Measurements from ENCODE around the gene STK17B. TPM values are rescaled to one million over a fixed set of nuclear protein-coding genes. Genes with fewer than 3 reads are reported as not detected.

Gene STK17B
- total RNA-seq, 3 donors from 2014 or later: 30.3 to 55.7 (median 55.1) TPM

- DNase-seq: no peak
- peaks cover 10% of the 10 kb centered on the region for H3K9me3 ChIP-seq
- TF ChIP-seq CTCF (IDR thresholded peaks at IDR 0.05): no peak
- ATAC-seq: no peak
- H3K4me1 ChIP-seq (ENCODE audit: low read depth): no peaks in the 10 kb centered on the region
- intact Hi-C loops (cut with DNase I, micrococcal nuclease): no loop called here
- no peak overlapping the region for H3K4me3 ChIP-seq
- H3K36me3 ChIP-seq (ENCODE audit: low read depth): no peaks in the 10 kb centered on the region
Measured at GRCh38 chr2:196123679-196124373, 47.6 kb downstream of the STK17B start.

GRCh38 chr2:196119926-196120325 is 51.5 kb downstream of the STK17B start:
- no peaks in the 10 kb centered on the region for H3K4me1 ChIP-seq (ENCODE audit: low read depth)
- intact Hi-C loops (cut with DNase I, micrococcal nuclease): no loop called here
- TF ChIP-seq CTCF (IDR thresholded peaks at IDR 0.05): no peak
- ATAC-seq (no peak), DNase-seq (no peak)
- no peaks in the 10 kb centered on the region for H3K9me3 ChIP-seq
- no peaks in the 10 kb centered on the region for H3K36me3 ChIP-seq (ENCODE audit: low read depth)
- no peak overlapping the region for H3K4me3 ChIP-seq

GRCh38 chr2:196117214-196117705 is 54.1 kb downstream of the STK17B start:
- DNase-seq (no peak), ATAC-seq (no peak)
- Histone ChIP-seq H3K9me3 (no peaks in the 10 kb centered on the region), H3K4me3 (no peak overlapping the region), H3K36me3 (ENCODE audit: low read depth) (no peaks in the 10 kb centered on the region), H3K4me1 (ENCODE audit: low read depth) (no peaks in the 10 kb centered on the region)
- intact Hi-C loops (cut with DNase I, micrococcal nuclease): no loop called here
- TF ChIP-seq CTCF (IDR thresholded peaks at IDR 0.05): no peak

- no peak for TF ChIP-seq CTCF (IDR thresholded peaks at IDR 0.05)
- no peak overlapping the region for H3K4me3 ChIP-seq
- H3K36me3 ChIP-seq (ENCODE audit: low read depth): no peaks in the 10 kb centered on the region
- intact Hi-C loops (cut with DNase I, micrococcal nuclease): no loop called here
- DNase-seq (no peak), ATAC-seq (no peak)
- no peaks in the 10 kb centered on the region for H3K4me1 ChIP-seq (ENCODE audit: low read depth)
- H3K9me3 ChIP-seq: no peaks in the 10 kb centered on the region
Measured at GRCh38 chr2:196113061-196113974, 58.1 kb downstream of the STK17B start.

GRCh38 chr2:196112418-196113034 is 58.9 kb downstream of the STK17B start:
- DNase-seq (no peak), ATAC-seq (no peak)
- Histone ChIP-seq H3K9me3 (no peaks in the 10 kb centered on the region), H3K4me1 (ENCODE audit: low read depth) (no peaks in the 10 kb centered on the region), H3K36me3 (ENCODE audit: low read depth) (no peaks in the 10 kb centered on the region), H3K4me3 (no peak overlapping the region)
- intact Hi-C loops (cut with DNase I, micrococcal nuclease): no loop called here
- TF ChIP-seq CTCF (IDR thresholded peaks at IDR 0.05): no peak
